Vagina (tissue), 2 donors: ENCODE data around the gene SLC43A1. TPM values are rescaled to one million over a fixed set of nuclear protein-coding genes. Genes with fewer than 3 reads are reported as not detected.

ENCODE experiments used
- DNase-seq, 2 donors: peaks; one replicate each; pipeline ENCODE4 v3.0.0-alpha.2; 2017; ENCODE audit errors: extremely low spot score in 2 of 2
- H3K27ac ChIP-seq: fragments of 200-600 bp; sonication (generic); one replicate; pipeline ENCODE4 v1.5.1; 2019
- H3K27me3 ChIP-seq: fragments of 200-600 bp; sonication (generic); one replicate; pipeline ENCODE4 v1.5.1; 2019
- H3K36me3 ChIP-seq, 2 donors: fragments of 200-600 bp; sonication (generic); one replicate each; pipeline ENCODE4 v1.5.1; 2017 to 2019
- H3K4me1 ChIP-seq: fragments of 200-600 bp; sonication (generic); one replicate; pipeline ENCODE4 v1.5.1; 2019
- H3K4me3 ChIP-seq, 2 donors: fragments of 200-600 bp; sonication (generic); 1 replicate in 1 of 2; 2 replicates in 1 of 2; pipeline ENCODE4 v1.5.1; 2016 to 2019
- H3K9me3 ChIP-seq: fragments of 200-600 bp; sonication (generic); one replicate; pipeline ENCODE4 v1.5.1; 2019
- POLR2A ChIP-seq, 2 donors: fragments of 450-650 bp; IDR thresholded peaks; one replicate each; pipeline ENCODE4 v1.6.1; 2017; ENCODE audit warnings: antibody characterized with exemption in 2 of 2, mild to moderate bottlenecking in 2 of 2, moderate library complexity in 2 of 2
- POLR2AphosphoS5 ChIP-seq, 2 donors: sonication (generic); formaldehyde crosslinking; IDR thresholded peaks; one replicate each; pipeline ENCODE4 v1.9.0; 2017; ENCODE audit warnings: antibody characterized with exemption in 2 of 2, mild to moderate bottlenecking in 2 of 2, low read depth in 1 of 2; ENCODE audit not compliant: insufficient read depth in 1 of 2
- intact Hi-C: fragments of 100-400 bp; cut with DNase I; formaldehyde crosslinking; loops from one replicate; pipeline ENCODE4 v1.15.1; 2023
- total RNA-seq: library from RNA; depleted of rRNA; stranded (reverse); fragments of >200 nt; gene quantifications from one replicate; pipeline ENCODE4 v1.2.3, GENCODE V29; 2016
- TF ChIP-seq, protein P1 (sequence below), 3 experiments: fragments of 450-650 bp in 2 of 3; fragments of 200-600 bp in 1 of 3; sonication (generic) in 1 of 3; IDR thresholded peaks; one replicate each; pipeline ENCODE4 v1.5.1; 2017 to 2019; ENCODE audit warnings: antibody characterized with exemption in 3 of 3, mild to moderate bottlenecking in 2 of 3, moderate library complexity in 2 of 3

The SLC43A1 gene
- total RNA-seq, 1 donor from 2014 or later = 22.6 TPM

DNA sequence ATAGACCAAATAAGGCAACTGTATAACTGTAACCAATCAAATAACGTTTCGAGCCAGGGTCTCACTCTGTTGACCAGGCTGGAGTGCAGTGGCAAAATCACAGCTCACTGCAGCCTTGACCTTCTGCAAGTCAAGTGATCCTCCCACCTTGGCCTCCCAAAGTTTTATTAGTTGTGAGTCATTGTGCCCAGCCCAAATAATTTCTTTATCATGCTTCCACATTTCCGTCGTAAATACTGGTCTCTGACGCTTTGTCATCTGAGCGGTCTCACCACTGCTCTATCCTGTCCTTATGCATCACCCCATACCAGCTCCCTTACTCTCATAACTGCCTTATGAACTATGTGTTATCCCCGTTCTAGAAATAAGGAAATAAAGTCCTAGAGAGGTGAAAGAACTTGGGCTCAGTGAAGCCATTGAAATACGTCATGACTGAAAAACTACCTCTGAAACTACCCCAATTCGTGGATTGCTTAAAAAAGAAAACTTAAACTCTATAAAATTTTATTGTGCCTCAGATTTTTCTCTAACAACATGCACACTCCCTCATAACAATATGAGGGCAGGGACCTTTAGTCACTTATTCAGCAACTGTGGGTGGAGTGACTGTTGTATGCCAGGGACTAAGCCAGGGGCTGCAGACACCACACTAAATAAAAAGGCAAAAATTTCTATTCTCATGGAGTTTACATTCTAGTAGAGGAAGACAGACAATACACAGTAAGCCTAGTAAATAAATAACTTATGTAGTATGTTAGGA is 71.0 kb downstream of the SLC43A1 start:
- Histone ChIP-seq H3K27ac (peak overlapping the region; percentile 36), H3K27me3 (no peaks in the 10 kb centered on the region), H3K9me3 (no peaks in the 10 kb centered on the region), H3K4me1 (no peaks in the 10 kb centered on the region), H3K4me3 (no peak overlapping the region), H3K36me3 (no peaks in the 10 kb centered on the region)
- intact Hi-C loops = no loop called here
- no peak for DNase-seq
- no peak for TF ChIP-seq POLR2AphosphoS5 (IDR thresholded peaks at IDR 0.05; ENCODE audit: insufficient read depth in 1 of 2, low read depth in 1 of 2)
- TF ChIP-seq POLR2A (IDR thresholded peaks at IDR 0.05) = no peak
- TF ChIP-seq, protein P1, sequence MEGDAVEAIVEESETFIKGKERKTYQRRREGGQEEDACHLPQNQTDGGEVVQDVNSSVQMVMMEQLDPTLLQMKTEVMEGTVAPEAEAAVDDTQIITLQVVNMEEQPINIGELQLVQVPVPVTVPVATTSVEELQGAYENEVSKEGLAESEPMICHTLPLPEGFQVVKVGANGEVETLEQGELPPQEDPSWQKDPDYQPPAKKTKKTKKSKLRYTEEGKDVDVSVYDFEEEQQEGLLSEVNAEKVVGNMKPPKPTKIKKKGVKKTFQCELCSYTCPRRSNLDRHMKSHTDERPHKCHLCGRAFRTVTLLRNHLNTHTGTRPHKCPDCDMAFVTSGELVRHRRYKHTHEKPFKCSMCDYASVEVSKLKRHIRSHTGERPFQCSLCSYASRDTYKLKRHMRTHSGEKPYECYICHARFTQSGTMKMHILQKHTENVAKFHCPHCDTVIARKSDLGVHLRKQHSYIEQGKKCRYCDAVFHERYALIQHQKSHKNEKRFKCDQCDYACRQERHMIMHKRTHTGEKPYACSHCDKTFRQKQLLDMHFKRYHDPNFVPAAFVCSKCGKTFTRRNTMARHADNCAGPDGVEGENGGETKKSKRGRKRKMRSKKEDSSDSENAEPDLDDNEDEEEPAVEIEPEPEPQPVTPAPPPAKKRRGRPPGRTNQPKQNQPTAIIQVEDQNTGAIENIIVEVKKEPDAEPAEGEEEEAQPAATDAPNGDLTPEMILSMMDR (IDR thresholded peaks at IDR 0.05) = no peak

DNA sequence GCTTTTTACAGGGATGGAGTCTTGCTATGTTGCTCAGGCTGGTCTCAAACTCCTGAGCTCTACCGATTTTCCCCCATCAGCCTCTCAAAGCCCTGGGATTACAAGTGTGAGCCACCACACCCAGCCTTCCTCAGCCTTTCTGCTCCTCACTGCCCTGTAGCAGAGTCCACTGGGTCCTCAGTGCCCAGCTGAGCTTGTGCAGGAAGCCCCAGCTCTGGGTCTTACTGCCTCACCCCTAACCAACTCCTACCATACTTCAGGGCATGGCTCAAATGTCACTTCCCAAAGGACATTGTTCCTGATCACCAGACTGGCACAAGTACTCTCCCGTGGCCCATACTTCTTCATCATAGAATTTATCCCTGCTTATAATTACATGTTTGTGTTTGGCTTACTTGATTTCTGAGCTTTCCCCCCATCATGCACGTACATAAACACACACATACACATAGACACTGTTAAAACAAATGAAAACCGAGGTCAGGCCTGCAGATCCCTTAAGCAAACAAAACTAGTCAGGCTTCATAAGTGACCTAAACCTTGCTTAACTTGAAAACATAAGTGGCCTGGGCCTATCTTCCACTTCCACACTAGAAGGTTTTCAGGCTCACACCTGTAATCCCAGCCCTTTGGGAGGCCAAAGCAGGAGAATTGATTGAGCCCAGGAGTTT is 74.6 kb downstream of the SLC43A1 start:
- H3K4me3 ChIP-seq = no peak overlapping the region
- no peak for DNase-seq
- H3K36me3 ChIP-seq = no peaks in the 10 kb centered on the region
- no peak overlapping the region for H3K27ac ChIP-seq
- no peaks in the 10 kb centered on the region for H3K27me3 ChIP-seq
- H3K9me3 ChIP-seq = no peaks in the 10 kb centered on the region
- no peaks in the 10 kb centered on the region for H3K4me1 ChIP-seq
- intact Hi-C loops = no loop called here
- TF ChIP-seq, protein P1 (IDR thresholded peaks at IDR 0.05) = no peak
- TF ChIP-seq POLR2AphosphoS5 (IDR thresholded peaks at IDR 0.05; ENCODE audit: insufficient read depth in 1 of 2, low read depth in 1 of 2) (no peak), POLR2A (IDR thresholded peaks at IDR 0.05) (no peak)

DNA sequence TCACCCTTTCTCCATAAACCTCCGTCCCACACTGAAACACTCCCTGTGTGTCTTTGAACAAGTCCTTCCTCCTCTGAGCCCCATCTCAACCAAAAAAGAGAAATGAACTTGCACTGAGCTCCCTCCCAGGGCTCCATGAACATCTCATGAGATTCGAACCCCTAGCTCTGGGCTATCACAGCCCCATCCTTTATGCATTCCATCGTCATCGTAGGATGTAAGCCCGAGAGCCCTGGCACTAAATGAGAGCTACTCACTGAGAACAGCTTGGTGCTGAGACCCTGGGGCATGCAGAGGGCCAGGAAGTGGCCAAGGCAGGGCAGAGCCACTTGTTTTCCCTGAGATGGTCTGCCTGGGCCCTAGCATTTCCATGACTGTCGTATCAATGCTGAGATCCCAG is 75.7 kb downstream of the SLC43A1 start:
- no peak for DNase-seq
- TF ChIP-seq POLR2A (IDR thresholded peaks at IDR 0.05) = no peak
- TF ChIP-seq POLR2AphosphoS5 (IDR thresholded peaks at IDR 0.05; ENCODE audit: insufficient read depth in 1 of 2, low read depth in 1 of 2) = no peak
- TF ChIP-seq, protein P1 (IDR thresholded peaks at IDR 0.05) = no peak
- intact Hi-C loops = no loop called here
- Histone ChIP-seq H3K27me3 (no peaks in the 10 kb centered on the region), H3K4me1 (peaks cover 6% of the 10 kb centered on the region), H3K9me3 (no peaks in the 10 kb centered on the region), H3K27ac (no peak overlapping the region), H3K4me3 (no peak overlapping the region), H3K36me3 (no peaks in the 10 kb centered on the region)

DNA sequence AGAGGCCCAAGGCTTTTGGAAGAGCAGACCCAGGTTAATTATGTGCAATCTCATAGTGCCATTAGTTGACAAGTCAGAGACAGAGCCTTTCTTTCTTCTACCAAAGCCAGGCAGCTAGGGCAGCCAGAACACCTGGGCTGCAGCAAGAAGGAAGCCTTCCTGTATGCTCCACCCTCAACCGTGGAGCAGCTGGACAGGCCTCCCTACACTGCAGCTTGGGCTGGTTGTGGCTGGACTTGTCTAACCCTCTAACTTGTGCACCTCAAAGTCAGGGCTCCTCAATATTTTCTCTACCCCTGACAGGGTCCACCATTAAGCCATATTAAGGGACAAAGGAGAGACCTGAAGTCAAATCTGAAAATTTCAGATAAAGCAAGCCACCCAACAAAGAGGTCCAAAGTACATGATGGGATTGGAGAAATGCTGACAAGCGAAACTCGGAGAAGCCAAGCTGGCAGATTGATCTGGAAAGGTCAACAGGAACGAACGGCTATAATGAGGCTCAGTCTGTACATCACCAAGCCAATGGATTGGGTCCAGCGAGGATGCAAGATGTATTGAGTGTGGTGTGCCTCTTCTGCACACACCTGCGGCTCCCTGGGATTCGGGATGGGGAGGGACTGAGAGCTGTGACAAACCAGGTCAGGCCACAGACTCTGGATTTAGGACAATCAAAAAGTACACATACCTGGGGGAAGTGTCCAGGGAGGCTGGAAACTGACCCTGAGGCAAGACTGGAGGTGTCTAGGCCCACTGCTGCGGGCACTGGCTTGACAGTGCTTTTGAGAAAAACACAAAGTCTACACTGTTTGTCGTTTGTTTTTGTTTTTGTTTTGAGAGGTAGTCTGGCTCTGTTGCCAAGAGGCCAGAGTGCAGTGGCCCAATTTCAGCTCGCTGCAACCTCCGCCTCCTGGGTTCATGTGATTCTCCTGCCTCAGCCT is 76.9 kb downstream of the SLC43A1 start:
- no peaks in the 10 kb centered on the region for H3K27me3 ChIP-seq
- intact Hi-C loops = no loop called here
- H3K4me3 ChIP-seq = no peak overlapping the region
- TF ChIP-seq, protein P1 (IDR thresholded peaks at IDR 0.05) = no peak
- TF ChIP-seq POLR2AphosphoS5 (IDR thresholded peaks at IDR 0.05; ENCODE audit: insufficient read depth in 1 of 2, low read depth in 1 of 2) (no peak), POLR2A (IDR thresholded peaks at IDR 0.05) (no peak)
- no peaks in the 10 kb centered on the region for H3K9me3 ChIP-seq
- DNase-seq = no peak
- H3K36me3 ChIP-seq = no peaks in the 10 kb centered on the region
- no peak overlapping the region for H3K27ac ChIP-seq
- peaks cover 14% of the 10 kb centered on the region for H3K4me1 ChIP-seq
